ENCODE data around the gene PLPP1. TPM values are rescaled to one million over a fixed set of nuclear protein-coding genes. Genes with fewer than 3 reads are reported as not detected.

PLPP1 gene
- total RNA-seq, 1 donor from 2014 or later, result 56.1 TPM

- no peaks in the 10 kb centered on the region for H3K27me3 ChIP-seq
- ATAC-seq (no peak), DNase-seq (no peak)
- no peaks in the 10 kb centered on the region for H3K36me3 ChIP-seq
- H3K4me3 ChIP-seq, result no peak overlapping the region
- H3K27ac ChIP-seq, result no peak overlapping the region
- H3K9me3 ChIP-seq, result no peaks in the 10 kb centered on the region
- no peaks in the 10 kb centered on the region for H3K4me1 ChIP-seq
- intact Hi-C loops (cut with DNase I), result no loop called here
- TF ChIP-seq, protein P1, sequence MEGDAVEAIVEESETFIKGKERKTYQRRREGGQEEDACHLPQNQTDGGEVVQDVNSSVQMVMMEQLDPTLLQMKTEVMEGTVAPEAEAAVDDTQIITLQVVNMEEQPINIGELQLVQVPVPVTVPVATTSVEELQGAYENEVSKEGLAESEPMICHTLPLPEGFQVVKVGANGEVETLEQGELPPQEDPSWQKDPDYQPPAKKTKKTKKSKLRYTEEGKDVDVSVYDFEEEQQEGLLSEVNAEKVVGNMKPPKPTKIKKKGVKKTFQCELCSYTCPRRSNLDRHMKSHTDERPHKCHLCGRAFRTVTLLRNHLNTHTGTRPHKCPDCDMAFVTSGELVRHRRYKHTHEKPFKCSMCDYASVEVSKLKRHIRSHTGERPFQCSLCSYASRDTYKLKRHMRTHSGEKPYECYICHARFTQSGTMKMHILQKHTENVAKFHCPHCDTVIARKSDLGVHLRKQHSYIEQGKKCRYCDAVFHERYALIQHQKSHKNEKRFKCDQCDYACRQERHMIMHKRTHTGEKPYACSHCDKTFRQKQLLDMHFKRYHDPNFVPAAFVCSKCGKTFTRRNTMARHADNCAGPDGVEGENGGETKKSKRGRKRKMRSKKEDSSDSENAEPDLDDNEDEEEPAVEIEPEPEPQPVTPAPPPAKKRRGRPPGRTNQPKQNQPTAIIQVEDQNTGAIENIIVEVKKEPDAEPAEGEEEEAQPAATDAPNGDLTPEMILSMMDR (IDR thresholded peaks at IDR 0.05), result no peak
Measured at GRCh38 chr5:55456216-55456895, 78.4 kb downstream of the PLPP1 start.

DNA sequence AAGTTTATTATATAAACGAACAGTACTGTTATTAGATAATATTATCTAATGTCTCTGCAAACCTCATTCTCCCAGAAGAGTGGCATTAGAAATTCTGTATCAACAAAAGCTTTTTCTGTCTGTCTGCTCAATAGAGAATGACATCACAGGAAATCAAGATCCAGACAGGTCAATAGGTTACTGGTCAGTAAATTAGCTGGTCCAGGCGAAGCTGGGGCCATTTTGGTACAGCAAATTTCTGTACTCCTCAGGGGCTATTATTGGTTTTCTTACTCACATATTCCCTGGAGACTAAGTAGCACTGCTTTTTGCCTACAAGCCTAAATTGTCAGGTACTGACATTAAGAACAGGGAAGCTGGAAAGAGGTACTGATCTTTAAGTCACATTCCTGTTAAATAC lies 80.5 kb downstream of the PLPP1 start:
- no peak for ATAC-seq
- TF ChIP-seq, protein P1 (IDR thresholded peaks at IDR 0.05), result no peak
- H3K9me3 ChIP-seq, result no peaks in the 10 kb centered on the region
- no peaks in the 10 kb centered on the region for H3K36me3 ChIP-seq
- no peak for DNase-seq
- intact Hi-C loops (cut with DNase I), result no loop called here
- no peak overlapping the region for H3K27ac ChIP-seq
- no peaks in the 10 kb centered on the region for H3K4me1 ChIP-seq
- no peak overlapping the region for H3K4me3 ChIP-seq
- H3K27me3 ChIP-seq, result no peaks in the 10 kb centered on the region

- H3K4me1 ChIP-seq, result no peaks in the 10 kb centered on the region
- intact Hi-C loops (cut with DNase I), result no loop called here
- H3K9me3 ChIP-seq, result no peaks in the 10 kb centered on the region
- no peaks in the 10 kb centered on the region for H3K27me3 ChIP-seq
- no peak overlapping the region for H3K4me3 ChIP-seq
- DNase-seq (no peak), ATAC-seq (no peak)
- TF ChIP-seq, protein P1 (IDR thresholded peaks at IDR 0.05), result no peak
- no peak overlapping the region for H3K27ac ChIP-seq
- H3K36me3 ChIP-seq, result no peaks in the 10 kb centered on the region
Measured at GRCh38 chr5:55453211-55453610, 81.6 kb downstream of the PLPP1 start.

GRCh38 chr5:55451976-55452375 lies 82.8 kb downstream of the PLPP1 start:
- Histone ChIP-seq H3K9me3 (no peaks in the 10 kb centered on the region), H3K4me1 (no peaks in the 10 kb centered on the region), H3K27ac (no peak overlapping the region), H3K36me3 (no peaks in the 10 kb centered on the region), H3K27me3 (no peaks in the 10 kb centered on the region), H3K4me3 (no peak overlapping the region)
- intact Hi-C loops (cut with DNase I), result no loop called here
- TF ChIP-seq, protein P1 (IDR thresholded peaks at IDR 0.05), result no peak
- DNase-seq (no peak), ATAC-seq (peak; percentile 38)

DNA sequence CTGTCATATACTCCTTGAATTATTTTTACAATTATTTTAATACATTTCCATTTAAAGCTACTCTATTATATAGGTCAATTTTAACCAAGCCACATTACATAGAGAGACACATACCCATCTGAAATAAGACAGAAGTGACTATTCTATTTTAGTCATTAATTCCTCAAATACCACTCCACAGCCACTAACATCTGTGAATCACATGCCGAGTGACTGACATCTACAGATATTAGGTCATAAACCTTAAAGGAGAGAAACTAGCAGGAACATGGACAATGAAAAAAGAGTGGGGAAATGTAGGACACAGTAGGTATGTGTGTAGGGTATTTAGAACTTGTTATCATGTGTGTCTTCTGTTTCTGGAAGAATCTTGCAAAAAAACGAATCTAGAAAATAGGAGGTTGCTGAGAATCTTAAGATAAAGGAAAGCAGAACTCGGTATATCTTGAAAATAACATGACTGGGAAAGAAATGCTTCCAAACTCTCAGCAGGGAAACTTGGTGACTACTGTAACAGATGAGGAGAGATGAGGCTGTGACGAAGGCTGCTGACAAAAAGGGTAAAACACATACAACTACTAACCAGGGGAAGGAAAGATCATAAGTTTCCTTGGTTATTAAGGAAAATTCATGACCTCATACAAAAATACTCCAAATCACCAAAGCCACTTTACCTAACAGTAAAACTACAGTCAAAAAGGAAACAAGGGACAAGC lies 84.6 kb downstream of the PLPP1 start:
- no peak for ATAC-seq
- Histone ChIP-seq H3K4me1 (no peaks in the 10 kb centered on the region), H3K4me3 (no peak overlapping the region), H3K36me3 (no peaks in the 10 kb centered on the region), H3K9me3 (no peaks in the 10 kb centered on the region), H3K27ac (no peak overlapping the region), H3K27me3 (no peaks in the 10 kb centered on the region)
- DNase-seq, result no peak
- TF ChIP-seq, protein P1 (IDR thresholded peaks at IDR 0.05), result no peak
- intact Hi-C loops (cut with DNase I), result no loop called here

All from upper lobe of right lung (tissue), 1 donor.